HL-60 (cell line): ENCODE results near the gene ANKRD34A.
"Not testable (repeated sequence)": the region's sequence is repeated elsewhere in the genome, so short reads cannot be mapped to it uniquely, and the experiment has no call there.

Experiments
- DNase-seq, 2 experiments: peaks; one replicate each; pipeline ENCODE4 v3.0.0-alpha.2; 2010 to 2020; ENCODE audit warnings: low read depth in 1 of 2, low spot score in 1 of 2
- H3K27ac ChIP-seq: fragments of 250-450 bp; sonication (Bioruptor Pico); replicated peaks from 2 replicates; pipeline ENCODE4 v1.5.1; 2020; ENCODE audit warnings: mild to moderate bottlenecking, moderate library complexity
- H3K27me3 ChIP-seq: fragments of 250-450 bp; sonication (Bioruptor Pico); 2 replicates; pipeline ENCODE4 v1.5.1; 2021; ENCODE audit warnings: mild to moderate bottlenecking, moderate library complexity; ENCODE audit not compliant: insufficient read depth, poor library complexity, severe bottlenecking
- H3K4me3 ChIP-seq: replicated peaks from 2 replicates; pipeline ENCODE4 v1.5.1; 2011; ENCODE audit warnings: mild to moderate bottlenecking, control low read depth, low read length; ENCODE audit not compliant: insufficient read depth
- GABPA ChIP-seq: IDR thresholded peaks from 2 replicates; pipeline ENCODE4 v1.6.1; 2012; ENCODE audit warnings: low read depth
- POLR2AphosphoS5 ChIP-seq: IDR thresholded peaks from 2 replicates; pipeline ENCODE4 v1.6.1; 2012; ENCODE audit warnings: low read depth
- SPI1 ChIP-seq: IDR thresholded peaks from 2 replicates; pipeline ENCODE4 v1.6.1; 2012; ENCODE audit warnings: low read depth, mild to moderate bottlenecking, borderline replicate concordance
- TF ChIP-seq, protein P1 (sequence below): IDR thresholded peaks from 2 replicates; pipeline ENCODE4 v1.6.1; 2012; ENCODE audit warnings: low read depth; ENCODE audit not compliant: insufficient replicate concordance
- TF ChIP-seq, protein P2 (sequence below): IDR thresholded peaks from one replicate; pipeline ENCODE4 v1.5.1; 2011; ENCODE audit warnings: low read length, control low read depth, inconsistent platforms; ENCODE audit not compliant: insufficient read depth

Gene ANKRD34A

DNA sequence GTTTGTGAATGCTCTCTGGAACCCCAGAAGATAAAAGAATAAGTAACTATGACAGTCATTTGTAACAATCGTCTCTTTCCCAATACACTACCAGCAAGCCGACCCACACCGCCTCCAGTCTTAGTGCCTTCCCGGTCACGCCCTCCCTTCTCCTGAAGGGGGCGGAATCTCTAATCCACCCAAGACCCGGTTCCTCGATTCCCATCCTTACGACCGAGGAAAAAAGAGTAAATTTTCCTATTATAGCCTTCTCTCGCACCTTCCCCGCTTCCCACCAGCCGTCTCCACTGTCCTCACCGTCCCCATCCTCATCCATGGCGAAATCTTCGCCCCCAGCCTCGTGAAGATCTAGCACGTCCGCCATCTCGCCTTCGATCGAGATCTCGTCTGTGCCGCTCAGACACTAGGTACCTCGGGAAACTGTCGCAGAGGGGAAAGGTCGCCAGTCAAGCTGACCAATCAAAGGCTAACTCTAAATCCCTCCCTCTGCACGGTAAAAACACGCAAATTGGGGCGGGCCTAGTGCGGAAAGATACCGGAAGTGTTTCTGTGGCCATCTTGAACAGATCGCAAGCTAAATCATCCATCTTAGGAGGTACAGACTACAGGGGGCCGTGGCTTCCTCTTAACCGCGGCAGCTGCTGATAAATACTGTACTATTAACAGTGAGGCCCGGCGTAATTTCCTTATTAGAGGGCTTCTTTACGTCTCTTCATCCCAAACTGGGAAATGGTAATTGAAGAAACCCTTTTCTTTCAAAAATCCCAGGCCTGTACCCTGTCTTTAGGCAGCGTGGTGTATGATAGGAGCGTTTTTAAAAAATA, 37.1 kb downstream of the ANKRD34A start, which contains the start of gene RBM8A:
Gene RBM8A, minus strand, starts transcription at position 422 of the 824 bp plus-strand sequence. Its CDS starts 58 bp downstream, at position 364.
- DNase-seq = peak; percentile 98 to 99
- Histone ChIP-seq H3K27me3 (no peaks in the 10 kb centered on the region), H3K27ac (peak within 1 kb of the TSS; percentile 90), H3K4me3 (peak within 1 kb of the TSS; percentile 72)
- TF ChIP-seq, protein P1, sequence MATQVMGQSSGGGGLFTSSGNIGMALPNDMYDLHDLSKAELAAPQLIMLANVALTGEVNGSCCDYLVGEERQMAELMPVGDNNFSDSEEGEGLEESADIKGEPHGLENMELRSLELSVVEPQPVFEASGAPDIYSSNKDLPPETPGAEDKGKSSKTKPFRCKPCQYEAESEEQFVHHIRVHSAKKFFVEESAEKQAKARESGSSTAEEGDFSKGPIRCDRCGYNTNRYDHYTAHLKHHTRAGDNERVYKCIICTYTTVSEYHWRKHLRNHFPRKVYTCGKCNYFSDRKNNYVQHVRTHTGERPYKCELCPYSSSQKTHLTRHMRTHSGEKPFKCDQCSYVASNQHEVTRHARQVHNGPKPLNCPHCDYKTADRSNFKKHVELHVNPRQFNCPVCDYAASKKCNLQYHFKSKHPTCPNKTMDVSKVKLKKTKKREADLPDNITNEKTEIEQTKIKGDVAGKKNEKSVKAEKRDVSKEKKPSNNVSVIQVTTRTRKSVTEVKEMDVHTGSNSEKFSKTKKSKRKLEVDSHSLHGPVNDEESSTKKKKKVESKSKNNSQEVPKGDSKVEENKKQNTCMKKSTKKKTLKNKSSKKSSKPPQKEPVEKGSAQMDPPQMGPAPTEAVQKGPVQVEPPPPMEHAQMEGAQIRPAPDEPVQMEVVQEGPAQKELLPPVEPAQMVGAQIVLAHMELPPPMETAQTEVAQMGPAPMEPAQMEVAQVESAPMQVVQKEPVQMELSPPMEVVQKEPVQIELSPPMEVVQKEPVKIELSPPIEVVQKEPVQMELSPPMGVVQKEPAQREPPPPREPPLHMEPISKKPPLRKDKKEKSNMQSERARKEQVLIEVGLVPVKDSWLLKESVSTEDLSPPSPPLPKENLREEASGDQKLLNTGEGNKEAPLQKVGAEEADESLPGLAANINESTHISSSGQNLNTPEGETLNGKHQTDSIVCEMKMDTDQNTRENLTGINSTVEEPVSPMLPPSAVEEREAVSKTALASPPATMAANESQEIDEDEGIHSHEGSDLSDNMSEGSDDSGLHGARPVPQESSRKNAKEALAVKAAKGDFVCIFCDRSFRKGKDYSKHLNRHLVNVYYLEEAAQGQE = peak; percentile 58
- TF ChIP-seq GABPA (peak; percentile 72), SPI1 (peak; percentile 58; the same call in 1 of the 2 replicates), POLR2AphosphoS5 (peak; percentile 97)
- TF ChIP-seq, protein P2, sequence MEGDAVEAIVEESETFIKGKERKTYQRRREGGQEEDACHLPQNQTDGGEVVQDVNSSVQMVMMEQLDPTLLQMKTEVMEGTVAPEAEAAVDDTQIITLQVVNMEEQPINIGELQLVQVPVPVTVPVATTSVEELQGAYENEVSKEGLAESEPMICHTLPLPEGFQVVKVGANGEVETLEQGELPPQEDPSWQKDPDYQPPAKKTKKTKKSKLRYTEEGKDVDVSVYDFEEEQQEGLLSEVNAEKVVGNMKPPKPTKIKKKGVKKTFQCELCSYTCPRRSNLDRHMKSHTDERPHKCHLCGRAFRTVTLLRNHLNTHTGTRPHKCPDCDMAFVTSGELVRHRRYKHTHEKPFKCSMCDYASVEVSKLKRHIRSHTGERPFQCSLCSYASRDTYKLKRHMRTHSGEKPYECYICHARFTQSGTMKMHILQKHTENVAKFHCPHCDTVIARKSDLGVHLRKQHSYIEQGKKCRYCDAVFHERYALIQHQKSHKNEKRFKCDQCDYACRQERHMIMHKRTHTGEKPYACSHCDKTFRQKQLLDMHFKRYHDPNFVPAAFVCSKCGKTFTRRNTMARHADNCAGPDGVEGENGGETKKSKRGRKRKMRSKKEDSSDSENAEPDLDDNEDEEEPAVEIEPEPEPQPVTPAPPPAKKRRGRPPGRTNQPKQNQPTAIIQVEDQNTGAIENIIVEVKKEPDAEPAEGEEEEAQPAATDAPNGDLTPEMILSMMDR = no peak

- TF ChIP-seq SPI1 (no peak), GABPA (no peak), POLR2AphosphoS5 (no peak)
- TF ChIP-seq, protein P2 = no peak
- TF ChIP-seq, protein P1 = no peak
- Histone ChIP-seq H3K27me3 (no peaks in the 10 kb centered on the region), H3K4me3 (peak overlapping the region; percentile 72), H3K27ac (peak overlapping the region; percentile 90)
- no peak for DNase-seq
These were observed 37.7 kb downstream of the ANKRD34A start for GRCh38 chr1:145926686-145927062.

- Histone ChIP-seq H3K27ac (no peak overlapping the region), H3K27me3 (no peaks in the 10 kb centered on the region), H3K4me3 (no peak overlapping the region)
- peak in 1 of 2 experiments; percentile 51 for DNase-seq
- TF ChIP-seq, protein P1 = no peak
- TF ChIP-seq SPI1 = no peak
These were observed 42.1 kb downstream of the ANKRD34A start for GRCh38 chr1:145922266-145922665.

DNA sequence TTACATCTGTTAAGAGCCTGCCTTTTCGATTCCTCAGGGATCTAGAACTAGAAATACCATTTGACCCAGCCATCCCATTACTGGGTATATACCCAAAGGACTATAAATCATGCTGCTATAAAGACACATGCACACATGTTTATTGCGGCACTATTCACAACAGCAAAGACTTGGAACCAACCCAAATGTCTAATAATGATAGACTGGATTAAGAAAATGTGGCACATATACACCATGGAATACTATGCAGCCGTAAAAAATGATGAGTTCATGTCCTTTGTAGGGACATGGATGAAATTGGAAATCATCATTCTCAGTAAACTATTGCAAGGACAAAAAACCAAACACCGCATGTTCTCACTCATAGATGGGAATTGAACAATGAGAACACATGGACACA, 44.1 kb downstream of the ANKRD34A start:
- DNase-seq, H3K4me3 ChIP-seq, H3K27ac ChIP-seq, H3K27me3 ChIP-seq: not testable (repeated sequence)
